HG02981 (cell line): ENCODE measurements around the gene PLCD1.

Source experiments
- ATAC-seq: cut with Tn5 transposase; IDR thresholded peaks from one replicate; pipeline ENCODE4 v1.9.1; 2021; ENCODE audit warnings: mild to moderate bottlenecking, moderate library complexity; ENCODE audit not compliant: unreplicated experiment

PLCD1 gene

DNA sequence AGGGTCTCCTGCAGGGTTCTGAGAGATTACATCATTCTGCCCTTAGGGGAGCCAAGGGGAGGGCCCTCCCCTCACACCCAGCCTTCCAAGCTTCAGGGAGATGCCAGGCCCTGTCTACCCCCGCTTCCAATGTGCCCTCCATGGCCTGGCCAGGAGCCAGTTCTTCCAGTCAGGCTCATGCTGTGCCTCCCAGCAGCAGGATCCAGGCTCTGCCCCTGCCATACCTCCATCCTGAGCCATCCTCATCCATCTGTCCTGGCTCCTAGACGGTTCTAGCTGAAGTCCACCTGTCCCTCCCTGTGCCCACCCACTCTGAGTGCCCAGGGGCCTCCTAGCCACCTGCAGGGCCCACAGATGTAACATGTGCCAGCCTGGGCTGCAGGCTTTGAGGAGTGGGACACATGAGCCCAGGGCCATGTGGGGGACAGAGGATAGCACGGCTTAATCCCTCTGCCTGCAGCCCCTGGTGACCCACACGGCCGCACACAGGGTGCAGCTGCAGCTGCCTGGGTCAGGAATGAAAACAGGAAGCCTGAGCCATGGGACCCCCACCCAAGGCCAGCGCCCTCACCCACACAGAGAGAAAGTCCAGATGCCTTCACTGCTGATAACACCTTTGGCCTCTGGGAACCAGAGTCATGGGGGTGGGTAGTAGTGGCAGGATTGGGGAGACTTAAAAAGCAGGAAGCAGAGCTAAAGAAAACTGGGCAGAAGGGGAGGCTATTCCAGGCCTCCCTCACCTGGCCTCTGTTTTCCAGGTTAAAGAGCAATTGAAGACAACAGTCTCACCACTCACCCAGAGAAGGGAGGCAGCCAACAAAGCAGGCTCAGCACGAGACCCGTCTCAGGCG, 11.8 kb downstream of the PLCD1 start:
- no peak for ATAC-seq

- ATAC-seq = no peak
Measured at GRCh38 chr3:38016847-38017444, 12.5 kb downstream of the PLCD1 start.

DNA sequence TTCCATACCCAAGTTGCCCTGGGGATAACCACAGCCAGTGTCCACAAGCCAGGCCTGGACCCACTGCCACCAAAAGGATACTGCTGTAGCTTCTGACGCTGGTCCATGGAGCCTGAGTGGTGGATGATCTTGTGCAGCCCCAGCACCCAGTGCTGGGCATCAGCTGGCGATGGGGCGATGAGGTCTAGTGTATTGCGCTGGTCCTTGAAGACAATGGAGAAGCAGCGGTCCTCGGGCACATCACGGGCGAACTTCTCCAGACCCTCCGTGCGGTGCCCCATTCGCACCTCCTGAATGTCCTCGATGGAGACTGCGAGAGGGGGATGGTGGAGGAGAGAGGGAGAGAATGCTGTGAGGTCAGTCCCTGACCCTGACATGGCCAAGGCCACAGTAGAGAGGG, 13.0 kb downstream of the PLCD1 start:
- no peak for ATAC-seq

GRCh38 chr3:38015984-38016383, 13.5 kb downstream of the PLCD1 start:
- ATAC-seq = no peak

DNA sequence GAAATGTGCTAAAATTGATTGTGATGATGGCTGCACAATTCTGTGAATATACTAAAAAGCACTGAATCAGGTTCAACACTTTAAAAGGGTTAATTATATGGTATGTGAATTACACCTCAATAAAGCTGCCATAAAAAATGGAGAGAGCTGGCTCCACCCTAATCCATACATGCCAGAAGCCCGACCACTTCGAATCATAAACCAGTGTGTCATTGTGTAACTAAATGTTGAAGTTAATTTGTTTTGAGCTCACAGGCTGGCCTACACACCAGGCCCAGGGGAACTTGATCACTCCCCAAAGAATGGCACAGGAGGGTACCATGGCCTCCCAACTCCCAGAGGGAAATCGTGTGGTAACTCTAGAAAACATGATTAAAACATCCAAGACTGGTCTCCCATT, 14.0 kb downstream of the PLCD1 start:
- ATAC-seq = no peak

- no peak for ATAC-seq
Measured at GRCh38 chr3:38011111-38011510, 18.3 kb downstream of the PLCD1 start.

GRCh38 chr3:38009807-38010591, 19.4 kb downstream of the PLCD1 start:
- ATAC-seq = no peak

DNA sequence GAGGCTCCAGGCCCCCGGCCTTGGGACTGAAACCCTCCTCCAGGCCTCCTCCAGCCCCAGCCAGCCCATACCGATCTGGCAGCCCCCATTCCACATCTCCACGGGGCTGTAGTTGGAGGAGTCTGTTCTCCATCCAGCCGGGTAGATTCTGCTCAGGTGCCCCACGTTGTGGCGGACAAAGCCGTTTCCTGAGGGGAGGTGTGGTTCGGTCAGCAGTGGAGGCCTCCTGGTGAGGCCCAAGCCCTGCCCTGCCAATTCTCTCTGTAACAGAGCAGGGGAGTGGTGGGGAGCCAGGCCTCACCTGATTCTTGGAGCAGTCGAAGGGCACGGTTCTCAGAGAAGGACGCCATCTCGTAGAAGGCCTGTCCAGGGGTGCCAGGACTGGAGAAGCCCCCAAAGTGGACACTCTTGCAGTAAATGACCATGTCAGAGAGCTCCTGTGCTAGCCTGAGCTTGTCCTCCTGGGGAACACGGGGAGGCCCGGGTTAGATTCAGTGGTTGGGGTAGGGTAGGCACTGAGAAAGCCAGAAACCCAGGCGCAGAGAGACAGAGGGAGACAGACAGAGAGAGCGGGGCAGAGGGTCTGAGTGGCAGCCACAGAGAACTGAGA, 20.4 kb downstream of the PLCD1 start:
- no peak for ATAC-seq

GRCh38 chr3:38008191-38008701, 21.2 kb downstream of the PLCD1 start:
- ATAC-seq = no peak

- no peak for ATAC-seq
Measured at GRCh38 chr3:38007754-38008090, 21.7 kb downstream of the PLCD1 start.

- ATAC-seq = no peak
Measured at GRCh38 chr3:38006445-38006995, 22.9 kb downstream of the PLCD1 start.

DNA sequence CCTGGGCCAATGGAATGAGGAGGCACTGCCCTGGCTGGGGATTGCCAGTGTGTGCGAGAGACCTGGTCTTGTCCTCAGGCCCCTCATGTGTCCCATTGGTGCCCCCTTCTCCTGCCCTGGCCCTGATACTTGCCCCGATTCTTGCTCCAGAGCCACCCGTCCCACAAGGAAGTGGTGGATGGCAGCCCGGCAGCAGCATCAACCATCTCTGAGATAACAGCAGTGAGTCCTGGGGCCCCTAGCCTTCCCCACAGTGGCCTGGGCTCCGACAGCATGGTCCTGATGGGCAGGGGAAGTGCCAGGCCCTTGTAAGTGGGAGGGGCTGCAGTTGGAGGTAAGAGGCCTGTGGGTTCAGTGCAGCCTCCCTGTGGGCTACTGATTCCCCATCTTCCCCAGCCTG, 23.4 kb downstream of the PLCD1 start:
- ATAC-seq = no peak

DNA sequence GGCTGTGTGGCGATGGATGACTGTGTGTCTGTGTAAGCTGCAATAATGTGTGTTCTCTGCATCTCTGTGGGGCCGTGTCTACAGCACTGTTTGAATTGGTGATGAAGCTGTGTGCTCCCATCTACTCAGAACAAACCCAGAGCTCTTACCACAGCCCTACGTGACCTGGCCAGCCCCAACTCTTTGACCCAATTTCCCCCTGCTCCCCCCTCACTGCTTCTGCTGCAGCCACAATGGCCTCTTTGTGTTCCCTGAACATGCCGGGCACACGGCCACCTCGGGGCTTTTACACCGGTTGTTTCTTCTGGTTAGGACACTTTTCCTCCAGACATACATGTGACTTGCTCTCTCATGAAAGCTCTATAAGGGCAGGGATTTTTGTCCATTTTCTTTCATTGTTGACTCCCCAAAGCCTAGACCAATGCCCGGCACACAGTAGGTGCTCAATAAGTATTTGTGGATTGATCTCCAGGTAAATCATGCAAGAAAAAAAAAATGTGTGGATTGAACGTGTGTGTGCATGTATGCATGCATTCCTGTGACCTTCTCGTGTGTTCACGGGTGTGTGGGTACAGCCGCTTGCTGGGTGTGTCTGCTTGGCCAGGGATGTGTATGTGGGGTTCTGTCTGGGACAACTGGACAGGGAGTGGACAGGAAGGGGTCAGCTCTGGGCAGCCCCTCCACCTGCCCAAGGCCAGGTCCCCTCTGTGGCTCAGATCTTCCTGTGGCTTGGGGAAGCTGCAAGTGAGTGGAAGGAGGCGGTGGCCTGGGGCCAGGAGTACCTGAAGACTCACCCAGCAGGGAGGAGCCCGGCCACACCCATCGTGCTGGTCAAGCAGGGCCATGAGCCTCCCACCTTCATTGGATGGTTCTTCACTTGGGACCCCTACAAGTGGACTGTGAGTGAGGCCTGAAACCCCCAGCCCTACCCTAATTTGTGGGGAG, 24.1 kb downstream of the PLCD1 start:
- no peak for ATAC-seq

- peak; percentile 49 for ATAC-seq
Measured at GRCh38 chr3:38004415-38005075, 24.9 kb downstream of the PLCD1 start.

GRCh38 chr3:38003817-38004414, 25.5 kb downstream of the PLCD1 start:
- ATAC-seq = no peak

DNA sequence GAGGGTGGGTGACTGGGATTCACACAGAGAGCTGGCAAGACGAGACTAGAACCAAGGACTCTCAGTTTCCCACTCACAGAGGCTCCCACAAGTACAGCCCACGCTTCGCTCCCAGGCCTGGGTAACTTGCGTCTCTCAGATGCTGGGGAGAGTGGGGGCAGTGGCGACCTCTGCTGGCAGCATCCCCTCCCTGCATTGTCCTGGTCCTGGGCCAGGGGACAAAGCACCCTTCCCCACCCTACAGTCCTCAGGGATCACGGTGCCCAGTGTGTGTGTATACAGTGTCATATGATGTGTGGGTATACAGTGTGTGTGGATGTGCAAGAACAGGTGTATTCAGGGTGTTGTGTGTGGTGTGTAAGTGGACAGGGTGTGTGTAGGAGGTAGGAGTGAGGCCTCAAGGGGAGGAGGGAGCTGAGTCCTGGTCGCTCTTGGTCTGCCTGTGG, 26.0 kb downstream of the PLCD1 start:
- ATAC-seq = no peak

- no peak for ATAC-seq
Measured at GRCh38 chr3:38002940-38003339, 26.5 kb downstream of the PLCD1 start.

- ATAC-seq = no peak
Measured at GRCh38 chr3:38002291-38002876, 27.1 kb downstream of the PLCD1 start.
